Upper lobe of right lung (tissue), 1 donor: ENCODE data around the gene KIAA0930. TPM values are rescaled to one million over a fixed set of nuclear protein-coding genes. Genes with fewer than 3 reads are reported as not detected.

ENCODE experiments used
- ATAC-seq: fragments of 200-7000 bp; cut with Tn5 transposase; one replicate; pipeline ENCODE4 v1.9.1; 2020; ENCODE audit warnings: mild to moderate bottlenecking, moderate library complexity
- DNase-seq: peaks from one replicate; pipeline ENCODE4 v3.0.0-alpha.2; 2020
- H3K27ac ChIP-seq: fragments of 200-600 bp; one replicate; pipeline ENCODE4 v1.8.0; 2022
- H3K27me3 ChIP-seq: fragments of 200-600 bp; one replicate; pipeline ENCODE4 v1.8.0; 2022; ENCODE audit warnings: mild to moderate bottlenecking
- H3K36me3 ChIP-seq: fragments of 200-600 bp; one replicate; pipeline ENCODE4 v1.8.0; 2022
- H3K4me1 ChIP-seq: fragments of 200-600 bp; one replicate; pipeline ENCODE4 v1.8.0; 2022
- H3K4me3 ChIP-seq: fragments of 200-600 bp; one replicate; pipeline ENCODE4 v1.8.0; 2022; ENCODE audit warnings: mild to moderate bottlenecking
- H3K9me3 ChIP-seq: fragments of 200-600 bp; one replicate; pipeline ENCODE4 v1.8.0; 2022
- CTCF ChIP-seq: fragments of 200-600 bp; IDR thresholded peaks from one replicate; pipeline ENCODE4 v1.8.0; 2022; ENCODE audit warnings: antibody characterized with exemption
- intact Hi-C: fragments of 100-400 bp; cut with DNase I; formaldehyde crosslinking; loops from one replicate; pipeline ENCODE4 v1.11.0; 2022
- total RNA-seq: library from RNA; stranded (reverse); fragmentation: NEBNext Ultra II Directional; extraction: Animal tissue kit (Norgen Biotek cat#: 25700); gene quantifications from one replicate; pipeline ENCODE4 v1.2.1, GENCODE V29; 2021
- donor health status: DM: no; HTN: yes; CAD: no; lungs with severe emphysema.

The KIAA0930 gene
- total RNA-seq, 1 donor from 2014 or later: 79.5 TPM

GRCh38 chr22:45217806-45218205, 22.9 kb downstream of the KIAA0930 start:
- Histone ChIP-seq H3K27ac (no peak overlapping the region), H3K4me1 (peaks cover 6% of the 10 kb centered on the region), H3K27me3 (no peaks in the 10 kb centered on the region), H3K36me3 (no peaks in the 10 kb centered on the region), H3K9me3 (no peaks in the 10 kb centered on the region), H3K4me3 (no peak overlapping the region)
- DNase-seq (no peak), ATAC-seq (no peak)
- intact Hi-C loops: no loop called here
- TF ChIP-seq CTCF: no peak

GRCh38 chr22:45217345-45217744, 23.3 kb downstream of the KIAA0930 start:
- intact Hi-C loops: no loop called here
- Histone ChIP-seq H3K27ac (no peak overlapping the region), H3K36me3 (no peaks in the 10 kb centered on the region), H3K9me3 (no peaks in the 10 kb centered on the region), H3K27me3 (no peaks in the 10 kb centered on the region), H3K4me1 (peaks cover 11% of the 10 kb centered on the region), H3K4me3 (no peak overlapping the region)
- no peak for TF ChIP-seq CTCF
- DNase-seq: no peak
- ATAC-seq: no peak

GRCh38 chr22:45216133-45217003, 24.3 kb downstream of the KIAA0930 start:
- Histone ChIP-seq H3K36me3 (peaks cover 2% of the 10 kb centered on the region), H3K4me3 (no peak overlapping the region), H3K27me3 (no peaks in the 10 kb centered on the region), H3K9me3 (no peaks in the 10 kb centered on the region), H3K4me1 (peaks cover 18% of the 10 kb centered on the region), H3K27ac (no peak overlapping the region)
- ATAC-seq (no peak), DNase-seq (no peak)
- intact Hi-C loops: no loop called here
- TF ChIP-seq CTCF: no peak

- Histone ChIP-seq H3K9me3 (no peaks in the 10 kb centered on the region), H3K4me1 (peaks cover 18% of the 10 kb centered on the region), H3K36me3 (peaks cover 9% of the 10 kb centered on the region), H3K27ac (peak overlapping the region; percentile 36), H3K4me3 (peak overlapping the region; percentile 35), H3K27me3 (no peaks in the 10 kb centered on the region)
- DNase-seq (peak; percentile 67), ATAC-seq (peak; percentile 66)
- no peak for TF ChIP-seq CTCF
- intact Hi-C loops: no loop called here
Measured at GRCh38 chr22:45212992-45213751, 27.5 kb downstream of the KIAA0930 start.

- Histone ChIP-seq H3K9me3 (no peaks in the 10 kb centered on the region), H3K4me1 (peaks cover 18% of the 10 kb centered on the region), H3K27ac (peak overlapping the region; percentile 36), H3K27me3 (no peaks in the 10 kb centered on the region), H3K36me3 (peaks cover 9% of the 10 kb centered on the region), H3K4me3 (peak overlapping the region; percentile 35)
- ATAC-seq (peak; percentile 61), DNase-seq (peak; percentile 81)
- no peak for TF ChIP-seq CTCF
- intact Hi-C loops: no loop called here
Measured at GRCh38 chr22:45212306-45212709, 28.4 kb downstream of the KIAA0930 start.
